K562 (cell line): ENCODE measurements around the gene C9orf50. TPM values are rescaled to one million over a fixed set of nuclear protein-coding genes. Genes with fewer than 3 reads are reported as not detected.

Experiments
- FOXK1 ChIP-seq: sonication (generic); formaldehyde crosslinking; IDR thresholded peaks from 2 replicates; pipeline ENCODE4 v1.8.0; 2022; ENCODE audit warnings: missing genetic modification reagents, mild to moderate bottlenecking, borderline replicate concordance
- JUNB ChIP-seq: fragments of 450-650 bp; formaldehyde crosslinking; conservative IDR thresholded peaks from 2 replicates; pipeline ENCODE4 v1.4.0; 2020; ENCODE audit warnings: mild to moderate bottlenecking
- SMAD3 ChIP-seq: fragments of 450-650 bp; formaldehyde crosslinking; conservative IDR thresholded peaks from 2 replicates; pipeline ENCODE4 v1.4.0; 2020; ENCODE audit warnings: mild to moderate bottlenecking
- SOX6 ChIP-seq: fragments of 450-650 bp; IDR thresholded peaks from 2 replicates; pipeline ENCODE4 v1.6.1; 2014; ENCODE audit warnings: mild to moderate bottlenecking
- polyA plus RNA-seq, 8 experiments: library from polyadenylated mRNA; depleted of rRNA in 4 of 8; stranded (reverse) in 5 of 8; unstranded in 3 of 8; fragments of >200 nt; fragmentation: Nextera tagmentation in 2 of 8; fragmentation: Illumina TruSeq in 1 of 8; extraction: Ambion mirVana in 2 of 8; extraction: Trizol in 1 of 8; gene quantifications; 2 replicates each; pipeline versions ENCODE4 v1.2.1 to v1.2.3, GENCODE V29; 2011 to 2014; ENCODE audit warnings: inconsistent platforms in 1 of 8, missing spikeins in 1 of 8
- total RNA-seq, 7 experiments: library from RNA; depleted of rRNA in 6 of 7; stranded (reverse); fragments of >200 nt in 6 of 7; fragmentation: Illumina TruSeq in 2 of 7; extraction: Trizol in 2 of 7; gene quantifications; 2 replicates each; pipeline versions ENCODE4 v1.2.1 to v1.2.3, GENCODE V29; 2011 to 2021; ENCODE audit warnings: low replicate concordance in 1 of 7
- TF ChIP-seq, protein P1 (sequence below): fragments of 250-450 bp; sonication (Bioruptor Pico); IDR thresholded peaks from 2 replicates; pipeline ENCODE4 v1.4.0; 2020; ENCODE audit warnings: mild to moderate bottlenecking, moderate library complexity
- TF ChIP-seq, protein P2 (sequence below): fragments of 250-450 bp; sonication (Bioruptor Pico); IDR thresholded peaks from 2 replicates; pipeline ENCODE4 v1.5.0; 2020; ENCODE audit warnings: mild to moderate bottlenecking, borderline replicate concordance

Gene C9orf50
- total and polyA plus RNA-seq, 9 of the 15 experiments (the other 6 are each of a cell fraction or from before 2014, with no cell fraction given): not detected

DNA sequence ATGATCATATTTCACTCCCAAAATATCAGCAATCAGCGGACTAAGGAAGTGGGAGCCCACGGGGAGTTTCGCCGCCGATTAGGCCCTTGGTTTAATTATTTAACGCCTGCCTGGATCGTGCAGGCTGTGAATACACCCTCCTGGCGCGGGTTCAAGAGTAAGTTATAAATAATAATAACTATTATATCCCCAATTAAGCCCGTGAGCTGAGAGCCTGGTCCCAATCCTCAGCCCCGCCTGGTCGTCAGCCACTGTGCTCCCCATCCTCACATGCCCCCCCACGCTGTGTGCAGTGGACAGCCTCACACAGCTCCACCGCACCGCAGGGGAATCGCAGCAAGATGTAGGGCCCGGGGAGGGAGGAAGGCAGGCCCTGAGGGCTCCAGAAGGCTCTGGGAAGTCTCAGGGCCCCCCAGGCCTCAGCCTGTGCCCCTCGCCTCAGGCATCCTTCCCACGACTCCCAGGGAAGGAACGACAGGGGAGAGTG lies 33.7 kb upstream of the C9orf50 start (continued):
- no peak for TF ChIP-seq SMAD3 (CRISPR knock-in tag)
- no peak for TF ChIP-seq JUNB (CRISPR knock-in tag)
- TF ChIP-seq SOX6: no peak
- TF ChIP-seq, protein P1, sequence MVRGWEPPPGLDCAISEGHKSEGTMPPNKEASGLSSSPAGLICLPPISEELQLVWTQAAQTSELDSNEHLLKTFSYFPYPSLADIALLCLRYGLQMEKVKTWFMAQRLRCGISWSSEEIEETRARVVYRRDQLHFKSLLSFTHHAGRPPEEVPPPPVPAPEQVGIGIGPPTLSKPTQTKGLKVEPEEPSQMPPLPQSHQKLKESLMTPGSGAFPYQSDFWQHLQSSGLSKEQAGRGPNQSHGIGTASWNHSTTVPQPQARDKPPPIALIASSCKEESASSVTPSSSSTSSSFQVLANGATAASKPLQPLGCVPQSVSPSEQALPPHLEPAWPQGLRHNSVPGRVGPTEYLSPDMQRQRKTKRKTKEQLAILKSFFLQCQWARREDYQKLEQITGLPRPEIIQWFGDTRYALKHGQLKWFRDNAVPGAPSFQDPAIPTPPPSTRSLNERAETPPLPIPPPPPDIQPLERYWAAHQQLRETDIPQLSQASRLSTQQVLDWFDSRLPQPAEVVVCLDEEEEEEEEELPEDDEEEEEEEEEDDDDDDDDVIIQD: no peak
- TF ChIP-seq, protein P2, sequence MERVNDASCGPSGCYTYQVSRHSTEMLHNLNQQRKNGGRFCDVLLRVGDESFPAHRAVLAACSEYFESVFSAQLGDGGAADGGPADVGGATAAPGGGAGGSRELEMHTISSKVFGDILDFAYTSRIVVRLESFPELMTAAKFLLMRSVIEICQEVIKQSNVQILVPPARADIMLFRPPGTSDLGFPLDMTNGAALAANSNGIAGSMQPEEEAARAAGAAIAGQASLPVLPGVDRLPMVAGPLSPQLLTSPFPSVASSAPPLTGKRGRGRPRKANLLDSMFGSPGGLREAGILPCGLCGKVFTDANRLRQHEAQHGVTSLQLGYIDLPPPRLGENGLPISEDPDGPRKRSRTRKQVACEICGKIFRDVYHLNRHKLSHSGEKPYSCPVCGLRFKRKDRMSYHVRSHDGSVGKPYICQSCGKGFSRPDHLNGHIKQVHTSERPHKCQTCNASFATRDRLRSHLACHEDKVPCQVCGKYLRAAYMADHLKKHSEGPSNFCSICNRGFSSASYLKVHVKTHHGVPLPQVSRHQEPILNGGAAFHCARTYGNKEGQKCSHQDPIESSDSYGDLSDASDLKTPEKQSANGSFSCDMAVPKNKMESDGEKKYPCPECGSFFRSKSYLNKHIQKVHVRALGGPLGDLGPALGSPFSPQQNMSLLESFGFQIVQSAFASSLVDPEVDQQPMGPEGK (CRISPR knock-in tag): no peak
- TF ChIP-seq FOXK1 (CRISPR knock-in tag): no peak
